HCT116 (cell line): ENCODE results near the gene NDUFA11. TPM values are rescaled to one million over a fixed set of nuclear protein-coding genes. Genes with fewer than 3 reads are reported as not detected.

Experiments
- ATAC-seq: fragments of 200-7000 bp; cut with Tn5 transposase; 2 replicates; pipeline ENCODE4 v1.9.1; 2020; ENCODE audit warnings: mild to moderate bottlenecking, moderate library complexity
- BruUV-seq: library from RNA; stranded (reverse); fragments of 400-500 nt; replicated peaks from 2 replicates; lab custom pipeline; 2021; lab: Mats Ljungman, UMichigan
- CTCF ChIA-PET: fragments of 300-600 bp; sonication (Branson Sonifier 250); formaldehyde crosslinking; loops from one replicate; lab custom pipeline; 2021; ENCODE audit warnings: antibody characterized with exemption; lab: Charles Lee
- POLR2A ChIA-PET: fragments of 300-600, 350-600 bp; sonication (Branson Sonifier 250); formaldehyde crosslinking; loops from one replicate; lab custom pipeline; 2021; ENCODE audit warnings: antibody characterized with exemption; lab: Charles Lee
- RAD21 ChIA-PET, 2 experiments: fragments of 300-600 bp; sonication (Branson Sonifier 250); formaldehyde crosslinking; loops; one replicate each; lab custom pipeline; 2023; ENCODE audit warnings: low total read pairs in 2 of 2; ENCODE audit not compliant: uncharacterized antibody in 2 of 2, unreplicated experiment in 2 of 2, low non-redundant PET in 1 of 2; lab: Charles Lee
- DNase-seq: peaks from one replicate; pipeline ENCODE4 v3.0.0-alpha.2; 2010; ENCODE audit warnings: low read depth, low spot score
- H2AFZ ChIP-seq: fragments of 200-600 bp; shearing (Covaris generic), sonication (generic); 2 replicates; pipeline ENCODE4 v1.6.1; 2017; ENCODE audit warnings: low read depth, mixed run types, mixed read lengths, antibody characterized with exemption, low read length; ENCODE audit not compliant: poor library complexity, severe bottlenecking
- H3K27ac ChIP-seq: 2 replicates; pipeline ENCODE4 v1.5.1; 2012; ENCODE audit warnings: low read depth, low read length
- H3K27me3 ChIP-seq: fragments of 200-600 bp; sonication (generic); 2 replicates; pipeline ENCODE4 v1.6.1; 2016; ENCODE audit warnings: mixed run types, low read length, mixed read lengths; ENCODE audit not compliant: insufficient read depth
- H3K36me3 ChIP-seq, 2 experiments: fragments of 200-500 bp in 1 of 2; fragments of 200-600 bp in 1 of 2; sonication (Bioruptor generic) in 1 of 2; sonication (generic) in 1 of 2; 2 replicates each; pipeline versions ENCODE4 v1.5.1 to v1.6.1; 2014 to 2016; ENCODE audit warnings: low read length in 2 of 2, inconsistent platforms in 1 of 2, mixed read lengths in 1 of 2, mixed run types in 1 of 2; ENCODE audit not compliant: insufficient read depth in 2 of 2, control insufficient read depth in 1 of 2
- H3K4me1 ChIP-seq, 2 experiments: fragments of 200-600 bp in 1 of 2; sonication (generic) in 1 of 2; 2 replicates each; pipeline versions ENCODE4 v1.5.1 to v1.6.1; 2012 to 2017; ENCODE audit warnings: low read length in 2 of 2, inconsistent platforms in 1 of 2, mild to moderate bottlenecking in 1 of 2, mixed read lengths in 1 of 2, mixed run types in 1 of 2, moderate library complexity in 1 of 2; ENCODE audit not compliant: insufficient read depth in 2 of 2, control insufficient read depth in 1 of 2
- H3K4me2 ChIP-seq: fragments of 200-600 bp; sonication (generic); 2 replicates; pipeline ENCODE4 v1.6.1; 2017; ENCODE audit warnings: mixed run types, low read length, mixed read lengths
- H3K4me3 ChIP-seq, 2 experiments: fragments of 200-600 bp in 1 of 2; sonication (generic) in 1 of 2; replicated peaks in 1 of 2; 2 replicates each; pipeline ENCODE4 v1.5.1; 2011 to 2016; ENCODE audit warnings: low read length in 2 of 2, control low read depth in 1 of 2, low read depth in 1 of 2, mild to moderate bottlenecking in 1 of 2, mixed read lengths in 1 of 2, mixed run types in 1 of 2
- H3K79me2 ChIP-seq: fragments of 200-600 bp; sonication (generic); 2 replicates; pipeline ENCODE4 v1.6.1; 2017; ENCODE audit warnings: mild to moderate bottlenecking, mixed run types, low read length, moderate library complexity, mixed read lengths; ENCODE audit not compliant: insufficient read depth
- H3K9ac ChIP-seq: fragments of 200-600 bp; sonication (generic); 2 replicates; pipeline ENCODE4 v1.6.1; 2016; ENCODE audit warnings: low read length, mixed read lengths
- H3K9me2 ChIP-seq: fragments of 200-600 bp; sonication (generic), shearing (Covaris generic); 2 replicates; pipeline ENCODE4 v1.6.1; 2017; ENCODE audit warnings: mixed run types, mild to moderate bottlenecking, moderate library complexity; ENCODE audit not compliant: insufficient read depth
- H3K9me3 ChIP-seq, 2 experiments: fragments of 200-500 bp in 1 of 2; fragments of 200-600 bp in 1 of 2; sonication (Bioruptor generic) in 1 of 2; sonication (generic) in 1 of 2; 2 replicates each; pipeline ENCODE4 v1.6.1; 2014 to 2017; ENCODE audit warnings: low read length in 2 of 2, mixed read lengths in 2 of 2, inconsistent platforms in 1 of 2, low read depth in 1 of 2, mild to moderate bottlenecking in 1 of 2, mixed run types in 1 of 2, moderate library complexity in 1 of 2; ENCODE audit not compliant: control insufficient read depth in 1 of 2, insufficient read depth in 1 of 2
- H4K20me1 ChIP-seq: fragments of 200-600 bp; sonication (generic), shearing (Covaris generic); 2 replicates; pipeline ENCODE4 v1.6.1; 2017; ENCODE audit warnings: mixed run types, mild to moderate bottlenecking, moderate library complexity; ENCODE audit not compliant: insufficient read depth
- CBX3 ChIP-seq: IDR thresholded peaks from 2 replicates; pipeline ENCODE4 v1.6.1; 2012; ENCODE audit warnings: low read depth
- CEBPB ChIP-seq: IDR thresholded peaks from 2 replicates; pipeline ENCODE4 v1.6.1; 2012; ENCODE audit warnings: low read depth
- EGR1 ChIP-seq: IDR thresholded peaks from 2 replicates; pipeline ENCODE4 v1.6.1; 2012; ENCODE audit warnings: low read depth
- ELF1 ChIP-seq: IDR thresholded peaks from 2 replicates; pipeline ENCODE4 v1.6.1; 2012; ENCODE audit warnings: low read depth, borderline replicate concordance
- EZH2 ChIP-seq: fragments of 200-600 bp; sonication (generic); IDR thresholded peaks from 2 replicates; pipeline ENCODE4 v1.6.1; 2017; ENCODE audit warnings: antibody characterized with exemption, mixed run types
- EZH2phosphoT487 ChIP-seq: fragments of 200-600 bp; IDR thresholded peaks from 2 replicates; pipeline ENCODE4 v1.6.1; 2018; ENCODE audit warnings: antibody characterized with exemption, borderline replicate concordance
- FOSL1 ChIP-seq: IDR thresholded peaks from 2 replicates; pipeline ENCODE4 v1.6.1; 2012; ENCODE audit warnings: low read depth
- POLR2A ChIP-seq: IDR thresholded peaks from 2 replicates; pipeline ENCODE4 v1.7.0; 2011; ENCODE audit warnings: borderline replicate concordance; ENCODE audit not compliant: insufficient read depth, insufficient read length; ENCODE audit errors: extremely low read depth
- POLR2AphosphoS5 ChIP-seq: IDR thresholded peaks from 2 replicates; pipeline ENCODE4 v1.6.1; 2011; ENCODE audit warnings: mild to moderate bottlenecking, low read depth, low read length, moderate library complexity
- SIN3A ChIP-seq: IDR thresholded peaks from 2 replicates; pipeline ENCODE4 v1.6.1; 2012; ENCODE audit warnings: low read depth
- SP1 ChIP-seq: IDR thresholded peaks from 2 replicates; pipeline ENCODE4 v1.6.1; 2012; ENCODE audit warnings: low read depth
- SRF ChIP-seq: IDR thresholded peaks from 2 replicates; pipeline ENCODE4 v1.6.1; 2012; ENCODE audit warnings: low read depth
- TCF7L2 ChIP-seq: IDR thresholded peaks from 2 replicates; pipeline ENCODE4 v1.7.0; 2011; ENCODE audit warnings: borderline replicate concordance, inconsistent platforms; ENCODE audit not compliant: insufficient read depth, insufficient read length; ENCODE audit errors: extremely low read depth
- YY1 ChIP-seq: IDR thresholded peaks from 2 replicates; pipeline ENCODE4 v1.6.1; 2011; ENCODE audit warnings: low read length, low read depth, moderate library complexity, mild to moderate bottlenecking; ENCODE audit not compliant: insufficient replicate concordance; ENCODE audit errors: extremely low read depth
- ZFX ChIP-seq: fragments of 450-650 bp; IDR thresholded peaks from 2 replicates; pipeline ENCODE4 v1.6.1; 2017
- intact Hi-C: fragments of 100-400 bp; cut with micrococcal nuclease; formaldehyde crosslinking; loops from 2 replicates; pipeline ENCODE4 v1.10.0; 2022
- total RNA-seq: library from RNA; stranded (reverse); gene quantifications from one replicate; pipeline ENCODE4 v1.2.1, GENCODE V29; 2021; ENCODE audit not compliant: unreplicated experiment
- TF ChIP-seq, protein P1 (sequence below): IDR thresholded peaks from 2 replicates; pipeline ENCODE4 v1.6.1; 2012; ENCODE audit warnings: low read depth
- TF ChIP-seq, protein P2 (sequence below), 3 experiments: fragments of 200-600 bp in 1 of 3; sonication (generic) in 1 of 3; IDR thresholded peaks in 2 of 3; conservative IDR thresholded peaks in 1 of 3; 2 replicates each; pipeline ENCODE4 v1.5.1; 2012 to 2017; ENCODE audit warnings: low read depth in 2 of 3, low read length in 2 of 3, antibody characterized with exemption in 1 of 3, borderline replicate concordance in 1 of 3, control low read depth in 1 of 3, mild to moderate bottlenecking in 1 of 3, mixed read lengths in 1 of 3, mixed run types in 1 of 3, moderate library complexity in 1 of 3; ENCODE audit not compliant: insufficient read depth in 1 of 3
- TF ChIP-seq, protein P3 (sequence below): IDR thresholded peaks from 2 replicates; pipeline ENCODE4 v1.6.1; 2012
- TF ChIP-seq, protein P4 (sequence below): IDR thresholded peaks from 2 replicates; pipeline ENCODE4 v1.6.1; 2011; ENCODE audit warnings: mild to moderate bottlenecking, low read length, moderate library complexity; ENCODE audit not compliant: insufficient replicate concordance; ENCODE audit errors: extremely low read depth

NDUFA11 gene
- total RNA-seq, 1 experiment from 2014 or later, result 311 TPM

DNA sequence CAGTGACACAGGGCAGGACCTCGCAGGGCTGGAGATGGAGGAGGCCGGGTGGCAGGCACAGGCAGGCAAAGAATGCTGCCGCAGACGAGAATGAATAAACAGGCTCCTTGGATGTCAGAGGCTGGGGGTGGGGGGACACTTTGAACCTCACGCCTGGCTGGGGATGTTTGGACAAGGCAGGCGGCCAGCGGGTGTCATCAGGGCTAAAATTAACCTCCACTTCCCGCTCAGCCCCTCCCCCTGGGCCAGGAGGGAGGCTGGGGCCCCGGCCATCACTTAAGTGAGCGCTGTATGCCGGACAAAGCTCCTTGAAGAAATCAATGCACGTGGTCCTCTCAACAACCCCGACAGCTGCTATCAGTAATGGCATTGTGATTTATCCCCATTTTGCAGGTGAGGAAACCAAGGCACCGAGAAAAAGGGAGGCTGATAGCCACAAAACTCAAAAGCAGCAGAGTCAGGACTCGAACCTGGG is 22.9 kb downstream of the NDUFA11 start:
- no peak overlapping the region for H3K4me3 ChIP-seq
- ChIA-PET CTCF (no interaction called here), POLR2A (no interaction called here), RAD21 (no interaction called here)
- peaks cover 5 to 10% of the 10 kb centered on the region in 2 experiments for H3K4me1 ChIP-seq
- DNase-seq (no peak), ATAC-seq (no peak)
- intact Hi-C loops, result no loop called here
- no peaks in the 10 kb centered on the region for H4K20me1 ChIP-seq
- H3K27me3 ChIP-seq, result no peaks in the 10 kb centered on the region
- H3K9me3 ChIP-seq, result no peaks in the 10 kb centered on the region
- no TSS peak for BruUV-seq
- H3K27ac ChIP-seq, result no peak overlapping the region
- no peaks in the 10 kb centered on the region for H3K79me2 ChIP-seq
- TF ChIP-seq POLR2A, result no peak
- TF ChIP-seq, protein P1, sequence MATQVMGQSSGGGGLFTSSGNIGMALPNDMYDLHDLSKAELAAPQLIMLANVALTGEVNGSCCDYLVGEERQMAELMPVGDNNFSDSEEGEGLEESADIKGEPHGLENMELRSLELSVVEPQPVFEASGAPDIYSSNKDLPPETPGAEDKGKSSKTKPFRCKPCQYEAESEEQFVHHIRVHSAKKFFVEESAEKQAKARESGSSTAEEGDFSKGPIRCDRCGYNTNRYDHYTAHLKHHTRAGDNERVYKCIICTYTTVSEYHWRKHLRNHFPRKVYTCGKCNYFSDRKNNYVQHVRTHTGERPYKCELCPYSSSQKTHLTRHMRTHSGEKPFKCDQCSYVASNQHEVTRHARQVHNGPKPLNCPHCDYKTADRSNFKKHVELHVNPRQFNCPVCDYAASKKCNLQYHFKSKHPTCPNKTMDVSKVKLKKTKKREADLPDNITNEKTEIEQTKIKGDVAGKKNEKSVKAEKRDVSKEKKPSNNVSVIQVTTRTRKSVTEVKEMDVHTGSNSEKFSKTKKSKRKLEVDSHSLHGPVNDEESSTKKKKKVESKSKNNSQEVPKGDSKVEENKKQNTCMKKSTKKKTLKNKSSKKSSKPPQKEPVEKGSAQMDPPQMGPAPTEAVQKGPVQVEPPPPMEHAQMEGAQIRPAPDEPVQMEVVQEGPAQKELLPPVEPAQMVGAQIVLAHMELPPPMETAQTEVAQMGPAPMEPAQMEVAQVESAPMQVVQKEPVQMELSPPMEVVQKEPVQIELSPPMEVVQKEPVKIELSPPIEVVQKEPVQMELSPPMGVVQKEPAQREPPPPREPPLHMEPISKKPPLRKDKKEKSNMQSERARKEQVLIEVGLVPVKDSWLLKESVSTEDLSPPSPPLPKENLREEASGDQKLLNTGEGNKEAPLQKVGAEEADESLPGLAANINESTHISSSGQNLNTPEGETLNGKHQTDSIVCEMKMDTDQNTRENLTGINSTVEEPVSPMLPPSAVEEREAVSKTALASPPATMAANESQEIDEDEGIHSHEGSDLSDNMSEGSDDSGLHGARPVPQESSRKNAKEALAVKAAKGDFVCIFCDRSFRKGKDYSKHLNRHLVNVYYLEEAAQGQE, result no peak
- TF ChIP-seq CBX3, result no peak
- TF ChIP-seq POLR2AphosphoS5, result no peak
- TF ChIP-seq, protein P2, sequence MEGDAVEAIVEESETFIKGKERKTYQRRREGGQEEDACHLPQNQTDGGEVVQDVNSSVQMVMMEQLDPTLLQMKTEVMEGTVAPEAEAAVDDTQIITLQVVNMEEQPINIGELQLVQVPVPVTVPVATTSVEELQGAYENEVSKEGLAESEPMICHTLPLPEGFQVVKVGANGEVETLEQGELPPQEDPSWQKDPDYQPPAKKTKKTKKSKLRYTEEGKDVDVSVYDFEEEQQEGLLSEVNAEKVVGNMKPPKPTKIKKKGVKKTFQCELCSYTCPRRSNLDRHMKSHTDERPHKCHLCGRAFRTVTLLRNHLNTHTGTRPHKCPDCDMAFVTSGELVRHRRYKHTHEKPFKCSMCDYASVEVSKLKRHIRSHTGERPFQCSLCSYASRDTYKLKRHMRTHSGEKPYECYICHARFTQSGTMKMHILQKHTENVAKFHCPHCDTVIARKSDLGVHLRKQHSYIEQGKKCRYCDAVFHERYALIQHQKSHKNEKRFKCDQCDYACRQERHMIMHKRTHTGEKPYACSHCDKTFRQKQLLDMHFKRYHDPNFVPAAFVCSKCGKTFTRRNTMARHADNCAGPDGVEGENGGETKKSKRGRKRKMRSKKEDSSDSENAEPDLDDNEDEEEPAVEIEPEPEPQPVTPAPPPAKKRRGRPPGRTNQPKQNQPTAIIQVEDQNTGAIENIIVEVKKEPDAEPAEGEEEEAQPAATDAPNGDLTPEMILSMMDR (IDR thresholded peaks at IDR 0.05 in 2 of 3, conservative IDR thresholded peaks at IDR 0.05 in 1 of 3; ENCODE audit: borderline replicate concordance in 1 of 3, insufficient read depth in 1 of 3, low read depth in 2 of 3, low read length in 2 of 3), result no peak
- TF ChIP-seq EGR1, result no peak
- no peak for TF ChIP-seq SRF
- no peak for TF ChIP-seq EZH2
- TF ChIP-seq SP1, result no peak
- TF ChIP-seq, protein P3, sequence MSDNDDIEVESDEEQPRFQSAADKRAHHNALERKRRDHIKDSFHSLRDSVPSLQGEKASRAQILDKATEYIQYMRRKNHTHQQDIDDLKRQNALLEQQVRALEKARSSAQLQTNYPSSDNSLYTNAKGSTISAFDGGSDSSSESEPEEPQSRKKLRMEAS, result no peak
- TF ChIP-seq ELF1, result no peak
- TF ChIP-seq SIN3A, result no peak
- TF ChIP-seq ZFX, result no peak
- no peak for TF ChIP-seq EZH2phosphoT487
- TF ChIP-seq TCF7L2, result no peak
- TF ChIP-seq CEBPB, result no peak
- TF ChIP-seq, protein P4, sequence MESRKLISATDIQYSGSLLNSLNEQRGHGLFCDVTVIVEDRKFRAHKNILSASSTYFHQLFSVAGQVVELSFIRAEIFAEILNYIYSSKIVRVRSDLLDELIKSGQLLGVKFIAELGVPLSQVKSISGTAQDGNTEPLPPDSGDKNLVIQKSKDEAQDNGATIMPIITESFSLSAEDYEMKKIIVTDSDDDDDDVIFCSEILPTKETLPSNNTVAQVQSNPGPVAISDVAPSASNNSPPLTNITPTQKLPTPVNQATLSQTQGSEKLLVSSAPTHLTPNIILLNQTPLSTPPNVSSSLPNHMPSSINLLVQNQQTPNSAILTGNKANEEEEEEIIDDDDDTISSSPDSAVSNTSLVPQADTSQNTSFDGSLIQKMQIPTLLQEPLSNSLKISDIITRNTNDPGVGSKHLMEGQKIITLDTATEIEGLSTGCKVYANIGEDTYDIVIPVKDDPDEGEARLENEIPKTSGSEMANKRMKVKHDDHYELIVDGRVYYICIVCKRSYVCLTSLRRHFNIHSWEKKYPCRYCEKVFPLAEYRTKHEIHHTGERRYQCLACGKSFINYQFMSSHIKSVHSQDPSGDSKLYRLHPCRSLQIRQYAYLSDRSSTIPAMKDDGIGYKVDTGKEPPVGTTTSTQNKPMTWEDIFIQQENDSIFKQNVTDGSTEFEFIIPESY, result no peak
- no peak for TF ChIP-seq YY1
- no peak for TF ChIP-seq FOSL1
- no peak overlapping the region for H2AFZ ChIP-seq
- no peaks in the 10 kb centered on the region for H3K9me2 ChIP-seq
- no peak overlapping the region for H3K9ac ChIP-seq
- H3K4me2 ChIP-seq, result peak overlapping the region; percentile 19; the same call in 1 of the 2 replicates
- H3K36me3 ChIP-seq, result no peaks in the 10 kb centered on the region
